Jurkat, Clone E6-1 (cell line): Measurements from ENCODE around the gene SMAD6.

ENCODE experiments used
- DNase-seq: peaks from one replicate; pipeline ENCODE4 v3.0.0-alpha.2; 2011; ENCODE audit warnings: low read depth, low spot score
- H3K4me3 ChIP-seq: 2 replicates; pipeline ENCODE4 v1.5.1; 2011; ENCODE audit warnings: mild to moderate bottlenecking, low read length, control low read depth, moderate library complexity

SMAD6 gene

DNA sequence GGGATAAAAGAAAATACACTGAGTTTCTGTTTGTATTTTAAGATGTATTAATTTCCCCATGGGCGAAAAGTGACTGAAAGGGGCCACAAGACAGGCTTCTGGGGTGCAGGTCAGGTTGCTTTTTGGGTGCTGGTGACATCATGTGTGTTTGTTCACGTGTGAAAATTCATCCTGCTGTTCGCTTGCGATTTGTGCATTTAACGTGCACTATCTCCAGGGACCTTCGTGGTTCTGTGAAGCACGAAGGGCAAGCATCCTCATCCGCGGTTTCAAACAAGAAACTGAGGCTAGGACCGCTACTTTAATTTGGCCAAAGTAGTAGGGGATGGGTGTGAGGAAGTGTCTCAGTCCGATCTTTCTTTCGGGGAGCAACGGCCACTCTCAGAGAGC is 1.6 kb upstream of the SMAD6 start:
- no peak for DNase-seq
- H3K4me3 ChIP-seq = peak overlapping the region; percentile 82

DNA sequence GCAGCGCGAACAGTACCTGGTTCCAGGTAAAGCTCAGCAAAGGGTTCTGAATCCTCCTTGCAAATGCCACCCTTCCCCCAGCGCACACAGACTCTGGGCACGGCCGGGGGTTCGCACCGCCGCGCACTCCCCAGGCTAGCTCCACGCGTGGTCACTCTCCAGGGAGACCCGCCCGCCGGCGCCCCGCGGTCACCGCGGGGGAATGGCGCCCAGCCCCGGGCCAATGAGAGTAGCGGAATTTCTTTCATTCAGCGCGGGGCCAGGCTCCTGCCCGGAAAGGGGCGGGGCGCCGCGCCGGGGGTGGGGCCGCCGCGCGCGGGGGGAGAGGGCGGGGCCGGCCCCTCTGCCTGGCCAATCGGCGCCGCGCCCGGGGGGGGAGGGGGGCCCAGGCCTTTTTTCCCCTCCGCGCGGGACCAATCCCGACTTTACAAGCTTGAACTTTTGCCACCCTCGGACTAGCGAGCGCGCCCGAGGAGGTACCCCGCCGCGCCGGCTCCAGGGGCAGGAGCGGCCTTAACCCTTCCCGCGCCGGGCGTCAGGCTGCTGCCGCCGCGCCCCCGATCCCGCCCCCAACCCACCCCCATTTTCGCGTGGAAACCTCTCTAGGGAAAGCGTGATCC is 1.1 kb upstream of the SMAD6 start:
- peak; percentile 92 for DNase-seq
- peak overlapping the region; percentile 92 for H3K4me3 ChIP-seq

DNA sequence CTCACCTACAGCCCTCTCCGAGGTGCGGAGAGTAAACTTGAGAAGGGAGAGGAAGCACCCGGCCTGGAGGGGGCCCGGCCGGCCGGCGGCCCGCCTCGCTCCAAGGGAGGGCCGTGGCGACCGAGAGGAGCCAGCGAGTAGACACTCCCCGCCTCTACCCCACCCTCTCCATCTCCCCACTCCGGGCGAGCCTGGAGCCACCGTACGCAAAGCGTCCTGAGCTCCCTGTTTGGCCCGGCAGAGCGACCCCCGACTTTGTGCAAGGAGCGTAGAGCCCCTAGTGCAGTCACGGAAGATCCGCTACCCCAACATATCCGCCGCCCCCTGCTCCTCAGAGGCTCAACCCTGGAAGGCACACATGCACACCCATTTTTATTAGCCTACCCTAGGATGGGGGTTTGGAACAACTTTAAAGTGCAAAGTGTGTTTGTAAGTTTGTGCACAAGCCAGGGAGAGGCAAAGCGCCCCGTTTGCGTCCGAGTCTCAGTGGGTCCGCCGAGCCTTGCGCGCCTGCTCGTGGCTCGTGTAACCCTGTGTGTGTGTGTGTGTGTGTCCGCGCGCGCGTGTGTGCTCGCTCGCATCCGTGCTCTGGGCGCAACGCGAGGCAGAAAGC is 508 bp upstream of the SMAD6 start:
- DNase-seq = peak; percentile 65
- peak overlapping the region; percentile 92 for H3K4me3 ChIP-seq

DNA sequence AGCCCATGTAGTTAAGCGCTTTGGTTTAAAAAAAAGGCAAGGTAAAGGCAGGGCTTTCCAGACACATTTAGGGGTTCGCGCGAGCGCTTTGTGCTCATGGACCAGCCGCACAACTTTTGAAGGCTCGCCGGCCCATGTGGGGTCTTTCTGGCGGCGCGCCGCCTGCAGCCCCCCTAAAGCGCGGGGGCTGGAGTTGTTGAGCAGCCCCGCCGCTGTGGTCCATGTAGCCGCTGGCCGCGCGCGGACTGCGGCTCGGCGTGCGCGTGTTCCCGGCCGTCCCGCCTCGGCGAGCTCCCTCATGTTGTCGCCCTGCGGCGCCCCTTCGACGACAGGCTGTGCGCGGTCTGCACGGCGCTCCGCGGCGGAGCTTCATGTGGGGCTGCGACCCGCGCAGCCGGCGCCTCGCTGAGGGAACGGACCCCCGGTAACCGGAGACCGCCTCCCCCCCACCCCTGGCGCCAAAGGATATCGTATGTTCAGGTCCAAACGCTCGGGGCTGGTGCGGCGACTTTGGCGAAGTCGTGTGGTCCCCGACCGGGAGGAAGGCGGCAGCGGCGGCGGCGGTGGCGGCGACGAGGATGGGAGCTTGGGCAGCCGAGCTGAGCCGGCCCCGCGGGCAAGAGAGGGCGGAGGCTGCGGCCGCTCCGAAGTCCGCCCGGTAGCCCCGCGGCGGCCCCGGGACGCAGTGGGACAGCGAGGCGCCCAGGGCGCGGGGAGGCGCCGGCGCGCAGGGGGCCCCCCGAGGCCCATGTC is 927 bp downstream of the SMAD6 start:
- DNase-seq = no peak
- peak overlapping the region; percentile 92 for H3K4me3 ChIP-seq

DNA sequence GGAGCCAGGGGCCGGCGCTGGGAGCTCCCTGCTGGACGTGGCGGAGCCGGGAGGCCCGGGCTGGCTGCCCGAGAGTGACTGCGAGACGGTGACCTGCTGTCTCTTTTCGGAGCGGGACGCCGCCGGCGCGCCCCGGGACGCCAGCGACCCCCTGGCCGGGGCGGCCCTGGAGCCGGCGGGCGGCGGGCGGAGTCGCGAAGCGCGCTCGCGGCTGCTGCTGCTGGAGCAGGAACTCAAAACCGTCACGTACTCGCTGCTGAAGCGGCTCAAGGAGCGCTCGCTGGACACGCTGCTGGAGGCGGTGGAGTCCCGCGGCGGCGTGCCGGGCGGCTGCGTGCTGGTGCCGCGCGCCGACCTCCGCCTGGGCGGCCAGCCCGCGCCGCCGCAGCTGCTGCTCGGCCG is 1.5 kb downstream of the SMAD6 start:
- no peak for DNase-seq
- peak overlapping the region; percentile 92 for H3K4me3 ChIP-seq

DNA sequence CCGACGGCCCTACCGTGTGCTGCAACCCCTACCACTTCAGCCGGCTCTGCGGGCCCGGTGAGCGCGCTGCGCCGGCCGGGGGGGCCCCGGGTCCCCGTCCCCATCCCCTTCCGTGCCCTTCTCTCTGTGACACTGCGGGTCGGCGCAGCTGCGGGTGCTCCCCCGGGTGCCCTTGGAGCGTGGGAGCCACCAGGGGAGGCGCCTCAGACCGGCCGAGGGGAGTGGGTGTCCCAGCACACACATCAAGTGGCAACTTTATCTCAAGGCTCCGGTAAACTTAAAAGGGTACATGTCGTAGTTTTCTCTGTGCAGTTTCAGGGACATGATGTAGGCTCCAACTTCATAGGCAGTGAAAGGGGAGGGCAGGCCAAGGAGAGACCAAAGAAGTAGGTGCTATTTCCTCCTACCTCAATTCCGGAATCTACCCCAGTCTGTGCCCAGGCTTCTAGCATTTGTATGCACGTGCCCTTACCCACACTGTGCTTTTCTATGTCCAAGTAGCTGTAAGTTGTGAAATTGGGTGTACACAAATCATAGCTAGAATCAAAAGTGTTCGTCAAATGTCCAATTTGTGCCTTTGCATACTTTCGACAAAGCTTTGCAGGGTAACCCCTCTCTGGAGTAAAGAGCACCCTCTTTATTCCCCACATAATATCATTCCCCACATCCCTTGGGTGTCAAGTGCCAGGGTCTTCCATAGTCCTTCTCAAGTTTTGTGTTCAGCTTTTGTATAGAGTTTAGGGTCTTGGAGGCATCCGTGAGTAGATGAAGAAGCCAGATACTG is 2.2 kb downstream of the SMAD6 start:
- no peak for DNase-seq
- peak overlapping the region; percentile 92 for H3K4me3 ChIP-seq

DNA sequence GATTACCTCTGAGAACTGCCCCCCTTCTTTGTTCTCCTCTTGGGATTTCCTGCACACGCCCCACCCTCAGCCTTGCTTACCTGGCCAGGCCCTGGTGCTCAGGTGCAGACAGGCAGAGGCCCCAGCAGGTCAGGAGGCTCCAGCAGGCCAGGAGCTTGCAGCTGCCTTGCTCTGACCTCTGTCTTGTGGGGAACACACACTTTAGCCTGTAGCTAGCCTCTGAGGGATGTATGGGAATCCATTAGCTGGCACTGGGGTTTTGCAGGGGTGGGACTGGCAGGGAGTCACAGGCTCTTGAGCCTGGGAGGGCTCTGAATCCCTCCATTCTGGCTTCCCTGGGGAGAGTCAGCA is 2.7 kb downstream of the SMAD6 start:
- DNase-seq = no peak
- peak overlapping the region; percentile 92 for H3K4me3 ChIP-seq

DNA sequence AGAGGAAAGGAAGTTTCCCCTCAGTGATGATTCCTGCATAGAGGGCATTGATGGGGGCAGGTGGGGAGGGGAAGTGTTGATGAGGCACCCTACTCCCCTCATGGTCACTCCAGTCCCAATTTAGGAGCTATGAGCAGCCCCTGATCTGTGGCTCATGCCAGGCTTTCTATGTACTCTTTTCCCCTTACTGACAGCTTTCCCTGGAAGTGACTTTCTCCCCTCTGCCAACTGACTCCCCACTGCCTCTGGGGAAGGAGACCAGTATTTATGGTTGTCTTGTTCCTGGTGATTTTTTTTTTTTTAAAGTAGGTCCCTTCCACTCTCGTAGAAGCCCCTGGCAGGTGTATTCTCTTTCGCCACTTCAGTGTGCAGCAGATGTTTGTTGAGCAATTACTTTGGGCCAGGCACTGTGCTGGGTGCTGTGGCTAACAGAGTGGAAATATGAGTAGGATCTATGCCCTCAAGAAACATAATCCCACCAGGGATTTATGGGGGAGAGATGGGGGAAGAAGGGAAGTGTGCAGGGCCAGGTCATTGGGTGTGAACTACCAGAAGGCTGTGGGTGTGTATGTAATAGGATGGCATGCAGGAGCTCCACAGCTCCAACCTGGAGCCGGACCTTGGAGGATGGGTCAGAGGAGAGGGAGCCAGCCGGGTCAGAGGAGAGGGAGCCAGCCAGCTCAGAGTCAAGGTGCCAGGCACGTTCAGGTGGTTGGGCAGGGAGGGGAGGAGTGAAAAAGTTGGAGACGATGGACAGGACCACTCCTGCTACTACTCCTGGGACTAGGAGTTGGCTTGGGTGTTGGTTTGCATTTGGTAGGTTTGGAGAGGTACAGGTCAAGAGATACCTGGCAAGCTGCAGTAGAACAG is 3.5 kb downstream of the SMAD6 start:
- peak overlapping the region; percentile 92; the same call in 1 of the 2 replicates for H3K4me3 ChIP-seq
- DNase-seq = no peak

DNA sequence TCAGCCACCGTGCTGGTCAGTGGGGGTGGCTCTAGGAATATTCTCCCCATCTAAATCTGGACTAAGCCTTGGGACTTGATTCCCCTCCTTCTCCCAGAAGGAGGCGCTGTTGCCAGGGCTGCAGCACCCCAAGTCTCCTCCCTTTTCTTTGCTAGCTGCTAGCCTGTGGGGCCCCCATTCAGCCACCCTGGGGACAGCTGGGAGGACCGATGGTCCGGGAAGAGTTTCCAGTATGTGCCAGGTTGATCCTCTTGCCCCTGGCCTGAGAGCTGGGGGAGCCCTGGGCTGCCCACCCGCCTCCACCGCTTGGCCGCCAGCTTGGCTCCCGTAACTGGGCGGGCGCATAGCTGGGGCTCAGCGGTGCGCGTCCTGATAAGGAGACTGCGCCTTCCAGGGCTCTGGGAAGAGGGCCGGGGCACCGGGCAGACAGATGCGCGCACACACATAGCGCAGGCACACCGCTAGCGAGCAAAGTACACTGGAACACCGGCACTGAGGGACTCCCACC is 4.2 kb downstream of the SMAD6 start:
- H3K4me3 ChIP-seq = no peak overlapping the region
- no peak for DNase-seq

DNA sequence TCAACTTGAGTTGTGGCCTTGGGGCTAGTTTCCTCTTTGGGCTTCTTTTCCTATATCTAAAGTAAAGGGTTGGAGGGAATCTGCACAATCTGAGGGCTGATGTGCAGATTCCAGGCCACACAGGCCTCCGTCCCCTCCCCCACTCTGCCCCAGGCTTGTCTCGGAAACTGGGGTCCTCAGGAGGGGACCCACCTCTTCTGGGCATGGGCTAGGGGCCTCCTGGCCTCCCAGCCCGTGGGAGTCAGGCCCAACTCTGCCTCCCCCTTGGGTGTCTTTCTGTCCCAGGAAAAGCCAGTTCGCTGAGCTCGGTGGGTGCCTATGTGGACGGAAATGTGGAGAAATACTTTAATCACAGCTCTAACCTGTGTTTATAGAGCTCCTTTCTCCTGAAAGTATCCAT is 4.8 kb downstream of the SMAD6 start:
- no peak overlapping the region for H3K4me3 ChIP-seq
- no peak for DNase-seq

DNA sequence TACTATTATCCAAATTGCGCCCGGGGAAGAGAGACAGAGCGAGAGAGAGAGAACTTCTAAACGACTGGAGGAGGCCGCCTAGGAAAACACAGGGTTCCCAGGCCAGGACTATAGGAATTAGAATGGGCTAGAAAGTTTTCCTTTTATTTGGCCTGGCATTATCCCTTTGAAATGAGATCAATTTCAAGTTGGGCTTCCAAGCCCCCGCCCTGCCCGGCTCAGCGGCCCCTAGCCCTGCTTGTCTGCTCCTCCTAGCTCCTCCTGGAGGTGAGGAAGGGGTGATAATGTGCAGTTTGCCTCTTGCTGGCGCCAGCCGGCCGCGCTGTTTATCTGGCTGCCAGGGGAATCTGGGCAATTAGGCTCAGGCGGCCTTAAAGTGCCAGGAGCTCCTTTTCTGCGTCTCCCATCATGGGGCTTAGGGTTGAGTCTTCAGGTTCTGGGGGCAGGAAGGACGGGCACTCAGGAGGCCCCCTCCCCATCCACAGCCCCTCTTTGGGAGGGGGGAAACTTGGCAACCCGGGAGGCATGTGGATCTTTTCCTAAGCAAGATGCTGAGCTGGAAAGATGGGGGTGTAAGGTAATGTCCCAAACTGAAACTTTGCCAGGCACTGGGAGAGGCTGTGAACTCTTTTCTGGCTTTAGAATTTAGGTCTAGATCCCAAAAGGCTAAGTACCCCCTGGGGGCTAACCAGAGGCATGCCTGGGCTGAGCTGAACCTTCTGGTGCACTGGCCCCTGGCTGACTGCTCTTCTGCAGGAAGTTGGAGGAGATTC is 5.5 kb downstream of the SMAD6 start:
- no peak for DNase-seq
- H3K4me3 ChIP-seq = no peak overlapping the region

DNA sequence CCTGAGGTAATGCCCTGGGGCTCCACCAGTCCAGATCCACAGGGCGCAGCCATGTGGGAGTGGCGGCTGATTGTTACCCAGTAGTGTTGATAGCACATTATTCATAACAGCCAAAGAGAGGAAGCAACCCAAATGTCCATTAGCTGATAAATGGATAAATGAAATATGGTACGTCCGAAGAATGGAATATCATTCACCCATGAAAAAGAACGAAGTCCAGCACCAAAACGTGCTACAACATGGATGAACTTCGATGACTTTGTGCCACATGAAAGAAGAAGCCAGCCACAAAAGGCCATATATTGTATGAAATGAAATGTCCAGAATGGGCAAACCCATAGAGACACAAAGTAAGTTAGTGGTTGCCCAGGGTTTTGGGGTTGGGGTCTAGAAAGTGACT is 6.4 kb downstream of the SMAD6 start:
- DNase-seq = no peak
- H3K4me3 ChIP-seq = no peak overlapping the region

DNA sequence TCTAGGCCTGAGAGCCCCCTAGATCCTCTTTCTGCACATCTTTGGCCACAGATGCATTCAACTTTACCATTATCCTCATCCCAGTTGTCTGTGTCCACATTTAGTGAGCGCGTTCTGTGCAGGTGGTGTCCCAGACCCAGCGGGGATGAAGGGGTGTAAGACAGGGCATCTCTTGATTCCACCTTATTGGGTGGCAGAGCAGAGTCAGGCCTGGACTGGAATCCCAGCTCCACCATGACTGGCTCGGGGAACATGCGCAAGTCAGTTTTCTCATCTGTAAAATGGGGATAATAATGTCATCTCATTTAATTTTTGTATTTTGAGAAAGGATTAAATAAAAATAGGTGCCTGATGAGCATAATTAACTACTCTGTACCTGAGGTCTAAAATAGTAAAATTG is 7.8 kb downstream of the SMAD6 start:
- no peak overlapping the region for H3K4me3 ChIP-seq
- DNase-seq = no peak

DNA sequence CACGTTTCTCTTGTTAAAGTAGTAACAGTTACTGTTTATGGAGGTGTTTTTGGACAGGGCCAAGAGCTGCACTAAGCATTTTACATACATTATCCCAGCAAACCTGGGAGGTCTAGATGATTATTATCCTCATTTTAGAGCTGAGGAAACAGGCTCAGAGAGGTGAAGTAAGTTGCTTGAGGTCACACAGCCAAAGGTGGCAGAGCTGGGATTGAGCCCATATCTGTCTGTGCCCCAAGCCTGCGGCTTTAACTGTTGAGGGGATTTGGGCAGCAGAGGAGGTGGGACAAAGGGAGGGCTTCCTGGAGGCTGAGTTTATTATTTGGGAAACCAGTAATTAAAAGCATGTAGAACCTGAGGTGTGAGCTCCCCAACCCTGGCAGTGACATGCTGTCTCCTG is 9.2 kb downstream of the SMAD6 start:
- no peak overlapping the region for H3K4me3 ChIP-seq
- DNase-seq = no peak

DNA sequence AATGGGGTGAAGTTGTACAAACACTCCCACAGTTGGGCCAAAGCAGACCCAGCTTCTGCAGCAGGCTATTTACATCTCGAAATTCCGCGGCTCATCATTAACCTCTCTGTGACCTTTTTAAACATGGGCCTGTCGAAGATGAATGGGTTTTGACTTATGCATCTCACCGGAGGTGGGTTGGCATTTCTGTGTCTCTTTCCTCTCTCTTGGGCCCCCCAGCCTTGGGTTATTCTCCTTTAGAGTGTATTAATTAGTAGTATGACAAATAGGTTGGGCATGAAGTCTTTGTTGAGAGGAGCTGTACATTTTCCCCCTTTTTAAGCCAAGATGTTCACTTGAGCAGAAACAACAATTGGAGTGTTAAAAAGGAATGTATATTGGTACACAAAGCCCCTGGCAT is 9.8 kb downstream of the SMAD6 start:
- no peak for DNase-seq
- H3K4me3 ChIP-seq = no peak overlapping the region

DNA sequence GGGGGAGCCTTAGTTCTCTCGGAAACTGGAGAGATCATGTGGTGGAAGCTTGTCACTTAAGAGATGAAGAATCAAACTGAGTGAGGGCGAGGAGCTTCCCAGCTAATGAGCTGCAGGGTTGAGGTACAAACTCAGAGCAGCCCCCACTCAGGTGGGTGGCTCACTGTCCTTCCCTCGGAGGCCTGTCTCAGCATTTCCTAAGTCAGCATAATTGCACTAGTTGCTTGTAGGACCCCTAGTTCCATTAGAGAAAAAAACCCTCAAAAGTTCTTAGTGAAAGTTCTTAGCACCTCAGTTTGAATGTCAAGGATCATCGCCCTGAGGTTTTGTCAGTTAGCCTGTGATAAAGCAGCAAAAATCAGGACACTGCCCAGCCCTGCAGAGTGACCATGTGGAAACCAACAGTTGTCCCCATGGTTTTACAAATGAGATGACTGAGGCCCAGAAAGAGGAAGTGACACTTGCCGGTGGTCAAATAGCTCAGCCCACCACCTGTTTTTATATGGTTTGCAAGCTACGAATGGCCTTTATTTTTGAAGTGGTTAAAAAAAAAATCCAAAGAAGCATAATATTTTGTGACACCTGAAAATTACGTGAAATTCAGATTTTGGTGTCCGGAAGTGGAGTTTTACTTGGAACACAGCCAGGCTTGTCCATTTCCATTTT is 11.9 kb downstream of the SMAD6 start:
- no peak overlapping the region for H3K4me3 ChIP-seq
- DNase-seq = no peak

DNA sequence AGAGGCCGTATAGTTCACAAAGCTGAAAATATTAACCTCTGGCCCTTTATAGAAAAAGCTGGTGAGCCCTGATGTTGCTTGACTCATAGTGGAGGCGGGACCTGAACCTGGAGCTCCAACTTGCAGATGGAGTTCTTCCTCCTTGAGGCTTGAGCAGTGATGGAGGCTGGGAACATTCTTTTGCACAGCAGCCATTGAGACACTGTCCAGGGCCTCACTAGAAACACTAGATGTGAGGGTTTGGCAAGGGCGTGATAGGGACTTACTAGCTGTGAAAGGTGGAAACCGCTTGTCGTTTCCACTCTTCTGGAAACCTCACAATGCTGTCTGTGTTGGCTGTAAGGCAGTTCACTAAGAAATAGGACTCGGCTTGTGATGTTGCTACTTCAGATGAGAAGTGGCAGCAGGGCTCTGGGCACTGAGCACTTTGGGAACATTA is 12.5 kb downstream of the SMAD6 start:
- H3K4me3 ChIP-seq = no peak overlapping the region
- DNase-seq = no peak

DNA sequence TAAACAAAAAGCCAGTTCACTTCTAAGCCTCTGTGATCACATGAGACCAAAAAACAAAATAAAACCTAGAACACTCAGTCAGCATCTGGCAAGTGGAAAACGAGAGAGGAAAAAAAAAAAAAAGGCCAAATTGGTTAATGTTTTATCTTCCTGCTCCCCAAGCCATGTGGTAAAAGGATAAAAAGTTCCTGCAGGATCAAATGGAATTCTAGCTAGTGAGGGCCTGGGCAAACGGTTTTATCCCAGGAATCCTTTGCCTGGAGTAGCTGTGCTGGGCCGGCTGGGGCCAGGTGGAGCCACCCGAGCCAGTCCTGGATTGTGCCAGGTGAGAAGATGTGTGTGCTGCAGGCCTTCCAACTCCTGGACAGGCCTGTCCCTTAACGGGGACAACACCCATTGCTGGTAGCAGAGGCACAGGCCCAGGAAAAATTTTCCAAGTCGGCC is 13.2 kb downstream of the SMAD6 start:
- peak overlapping the region; percentile 41 for H3K4me3 ChIP-seq
- no peak for DNase-seq
